Measurements from ENCODE around the gene KLHDC10. TPM values are rescaled to one million over a fixed set of nuclear protein-coding genes. Genes with fewer than 3 reads are reported as not detected.

The KLHDC10 gene
- total and polyA plus RNA-seq, 2 donors (not counting 1 experiment from before 2014, with no cell fraction given) = 7.1 to 25.7 TPM

- Histone ChIP-seq H3K4me2 (replicated peaks; ENCODE audit: low read depth, low read length, poor library complexity, severe bottlenecking) (no peak overlapping the region), H3K4me1 (ENCODE audit: control insufficient read depth in 2 of 2, insufficient read depth in 2 of 2, low read length in 2 of 2) (no peaks in the 10 kb centered on the region), H3K79me2 (ENCODE audit: control insufficient read depth, insufficient read depth, low read length) (no peaks in the 10 kb centered on the region), H3K27me3 (replicated peaks in 1 of 4; ENCODE audit: control extremely low read depth in 1 of 4, control insufficient read depth in 3 of 4, insufficient read depth in 4 of 4, low read length in 3 of 4) (no peaks in the 10 kb centered on the region), H4K20me1 (ENCODE audit: control insufficient read depth, insufficient read depth, low read length, poor library complexity, severe bottlenecking) (no peaks in the 10 kb centered on the region), H3K9ac (ENCODE audit: low read length) (no peak overlapping the region), H3K27ac (ENCODE audit: low read length in 2 of 2) (no peak overlapping the region), H3K36me3 (replicated peaks in 1 of 2; ENCODE audit: control extremely low read depth in 1 of 2, control insufficient read depth in 1 of 2, extremely low read depth in 1 of 2, insufficient read depth in 2 of 2, low read length in 1 of 2) (peaks cover 6 to 21% of the 10 kb centered on the region in 2 experiments), H2AFZ (ENCODE audit: insufficient read depth, low read depth, low read length, poor library complexity, severe bottlenecking) (no peak overlapping the region), H3K4me3 (ENCODE audit: control extremely low read depth in 1 of 5, extremely low read depth in 1 of 5, insufficient read depth in 1 of 5, low read depth in 2 of 5, low read length in 4 of 5) (no peak overlapping the region), H3K9me3 (ENCODE audit: control extremely low read depth in 1 of 3, control insufficient read depth in 2 of 3, insufficient read depth in 1 of 3, low read length in 2 of 3) (peaks cover 0 to 25% (median 5%) of the 10 kb centered on the region in 3 donors)
- no peak for DNase-seq
- WGBS (ENCODE audit: insufficient coverage) = 92% methylated on average over 2 of the region's 2 CpGs
- ChIA-PET POLR2A (no interaction called here), CTCF (interaction anchor here (1.0 kb wide), 1 partner anchor 11 kb away, joined by 3 read pairs; no protein-coding TSS in a partner anchor)
- Mint-ChIP-seq H3K27ac (no peak overlapping the region), H3K27me3 (no peaks in the 10 kb centered on the region), H3K4me3 (no peak overlapping the region), H3K9me3 (ENCODE audit: insufficient read depth) (no peaks in the 10 kb centered on the region), H3K4me1 (no peaks in the 10 kb centered on the region)
- intact Hi-C loops (cut with micrococcal nuclease) = no loop called here
- TF ChIP-seq CTCF (IDR thresholded peaks at IDR 0.05) (no peak), EZH2 (IDR thresholded peaks at IDR 0.05; ENCODE audit: borderline replicate concordance, insufficient read depth, low read depth, low read length, poor library complexity, severe bottlenecking) (no peak)
- ATAC-seq (ENCODE audit: low read depth) = no peak
Observed at GRCh38 chr7:130160023-130160422, 89.7 kb downstream of the KLHDC10 start.

GRCh38 chr7:130160455-130160854, 90.1 kb downstream of the KLHDC10 start:
- POLR2A ChIA-PET = no interaction called here
- no peak for ATAC-seq (ENCODE audit: low read depth)
- no peak for DNase-seq

More at GRCh38 chr7:130160455-130160854, 90.1 kb downstream of the KLHDC10 start:
- H3K27me3 ChIP-seq (replicated peaks in 1 of 4; ENCODE audit: control extremely low read depth in 1 of 4, control insufficient read depth in 3 of 4, insufficient read depth in 4 of 4, low read length in 3 of 4) = no peaks in the 10 kb centered on the region
- TF ChIP-seq CTCF (IDR thresholded peaks at IDR 0.05) = no peak
- no peak for TF ChIP-seq EZH2 (IDR thresholded peaks at IDR 0.05; ENCODE audit: borderline replicate concordance, insufficient read depth, low read depth, low read length, poor library complexity, severe bottlenecking)
- Mint-ChIP-seq H3K9me3 (ENCODE audit: insufficient read depth) (no peaks in the 10 kb centered on the region), H3K27ac (no peak overlapping the region), H3K4me1 (no peaks in the 10 kb centered on the region), H3K4me3 (no peak overlapping the region), H3K27me3 (no peaks in the 10 kb centered on the region)
- no peak overlapping the region for H3K9ac ChIP-seq (ENCODE audit: low read length)
- H2AFZ ChIP-seq (ENCODE audit: insufficient read depth, low read depth, low read length, poor library complexity, severe bottlenecking) = no peak overlapping the region
- no peaks in the 10 kb centered on the region for H3K79me2 ChIP-seq (ENCODE audit: control insufficient read depth, insufficient read depth, low read length)
- 100% methylated on average over 7 of the region's 8 CpGs for WGBS (ENCODE audit: insufficient coverage)
- H3K27ac ChIP-seq (ENCODE audit: low read length in 2 of 2) = no peak overlapping the region
- H3K4me3 ChIP-seq (ENCODE audit: control extremely low read depth in 1 of 5, extremely low read depth in 1 of 5, insufficient read depth in 1 of 5, low read depth in 2 of 5, low read length in 4 of 5) = no peak overlapping the region
- H3K9me3 ChIP-seq (ENCODE audit: control extremely low read depth in 1 of 3, control insufficient read depth in 2 of 3, insufficient read depth in 1 of 3, low read length in 2 of 3) = peaks cover 0 to 21% (median 5%) of the 10 kb centered on the region in 3 donors
- H3K36me3 ChIP-seq (replicated peaks in 1 of 2; ENCODE audit: control extremely low read depth in 1 of 2, control insufficient read depth in 1 of 2, extremely low read depth in 1 of 2, insufficient read depth in 2 of 2, low read length in 1 of 2) = peaks cover 6 to 23% of the 10 kb centered on the region in 2 experiments
- no peak overlapping the region for H3K4me2 ChIP-seq (replicated peaks; ENCODE audit: low read depth, low read length, poor library complexity, severe bottlenecking)
- intact Hi-C loops (cut with micrococcal nuclease) = no loop called here
- CTCF ChIA-PET = interaction anchor here (1.0 kb wide), 1 partner anchor 10 kb away, joined by 3 read pairs; no protein-coding TSS in a partner anchor
- no peaks in the 10 kb centered on the region for H4K20me1 ChIP-seq (ENCODE audit: control insufficient read depth, insufficient read depth, low read length, poor library complexity, severe bottlenecking)
- H3K4me1 ChIP-seq (ENCODE audit: control insufficient read depth in 2 of 2, insufficient read depth in 2 of 2, low read length in 2 of 2) = no peaks in the 10 kb centered on the region

Data from B cell (primary cell).